Measurements from ENCODE around the gene RANBP17.

The RANBP17 gene

DNA sequence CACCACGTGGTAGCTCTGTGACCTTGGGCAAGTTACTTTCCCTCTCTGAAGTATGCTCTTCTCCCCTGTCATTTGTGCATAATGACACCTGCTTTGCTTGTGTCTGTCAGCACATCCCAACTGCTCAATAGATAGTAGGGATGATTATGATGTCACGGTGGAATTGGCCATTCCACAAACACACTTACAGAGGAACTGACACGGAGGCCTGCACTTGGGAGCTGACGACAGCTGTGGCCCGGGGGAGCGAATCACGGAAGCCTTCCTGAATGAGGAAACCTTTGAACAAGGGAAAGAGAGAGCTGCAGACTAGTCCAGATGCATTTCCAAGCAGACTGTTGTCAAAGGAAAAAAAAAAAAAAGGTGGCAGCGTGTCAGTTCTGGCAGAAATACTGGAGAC, 468.2 kb downstream of the RANBP17 start:
- DNase-seq: no peak

GRCh38 chr5:171335616-171336015, 473.8 kb downstream of the RANBP17 start:
- no peak for DNase-seq

DNA sequence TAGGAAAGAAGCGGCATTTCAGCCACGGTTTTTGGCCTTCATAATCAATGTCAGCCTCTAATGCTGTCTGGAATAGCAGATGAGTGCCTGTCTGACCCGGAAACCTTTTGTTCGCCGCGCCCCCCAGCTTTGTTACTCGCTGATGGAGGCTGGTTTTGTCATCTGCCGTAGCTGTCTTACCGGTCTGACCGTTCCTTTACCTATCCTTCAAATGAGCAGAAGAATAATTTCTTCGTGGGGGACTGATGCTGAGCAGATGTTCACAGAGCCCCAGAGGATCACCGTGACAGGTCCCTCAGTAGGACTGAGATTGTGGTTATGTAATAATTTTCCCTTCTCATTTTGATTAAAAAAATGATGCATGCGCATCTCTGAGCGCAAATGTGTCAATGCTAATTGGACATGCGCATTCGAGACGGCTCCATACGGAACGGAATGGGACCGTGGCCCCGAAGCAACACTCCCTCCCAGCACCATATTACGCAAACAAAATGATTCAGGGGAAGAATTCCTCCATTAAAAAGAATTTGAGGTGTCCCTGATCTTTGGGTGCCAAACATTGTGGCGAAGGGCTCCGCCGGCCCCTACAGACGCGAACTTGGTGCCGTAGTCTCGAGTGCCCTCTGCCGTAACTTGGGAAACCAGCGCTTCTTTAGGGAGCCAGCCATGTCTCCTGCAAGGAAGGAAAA, 474.8 kb downstream of the RANBP17 start:
- DNase-seq: peak; percentile 8

GRCh38 chr5:171337210-171337569, 475.4 kb downstream of the RANBP17 start:
- no peak for DNase-seq

DNA sequence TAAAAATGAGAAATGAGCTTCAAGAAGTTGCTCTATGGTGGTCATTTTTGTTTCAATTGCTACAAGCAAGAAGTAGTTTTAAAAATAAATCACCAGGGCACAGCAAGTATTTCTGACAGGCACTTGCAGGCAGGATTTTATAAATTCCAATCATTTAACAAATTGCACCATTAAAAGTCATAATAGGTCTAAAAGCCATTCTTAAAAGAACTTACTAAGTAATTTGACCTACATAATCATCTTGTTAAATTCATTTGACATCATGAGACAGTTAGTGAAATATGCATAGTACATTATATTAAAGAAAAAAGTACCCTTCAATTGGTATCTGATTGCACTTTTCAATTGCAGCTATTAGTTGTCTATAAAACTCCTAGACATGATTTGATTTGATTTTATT, 478.2 kb downstream of the RANBP17 start:
- DNase-seq: no peak

DNA sequence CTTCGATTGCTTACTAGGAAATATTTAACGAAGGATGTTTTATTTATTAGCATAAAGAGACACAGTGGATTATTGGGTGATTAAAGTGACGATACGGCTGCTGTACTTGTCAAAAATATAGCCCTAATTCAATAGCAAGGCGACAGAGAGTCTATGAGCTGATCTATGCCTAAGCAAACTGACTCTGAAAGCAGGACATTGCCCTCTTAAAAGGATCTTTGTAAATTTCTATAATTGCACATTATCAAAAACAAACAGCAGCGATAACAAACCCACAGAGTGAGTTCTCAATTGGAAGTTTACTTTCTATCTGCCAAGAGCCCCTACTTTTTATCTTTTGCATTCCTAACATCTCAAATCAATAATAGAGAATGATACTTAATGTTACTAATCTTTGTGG, 478.7 kb downstream of the RANBP17 start:
- no peak for DNase-seq

GRCh38 chr5:171342362-171343111, 480.7 kb downstream of the RANBP17 start:
- peak; percentile 37 for DNase-seq

GRCh38 chr5:171344936-171345608, 483.3 kb downstream of the RANBP17 start:
- DNase-seq: no peak

All from CD4-positive, alpha-beta T cell treated with Interleukin-4 for 4 hours (primary cell).